Right ventricle myocardium superior (tissue), 1 donor: ENCODE data around the gene KCNK7. TPM values are rescaled to one million over a fixed set of nuclear protein-coding genes. Genes with fewer than 3 reads are reported as not detected.
"Not testable (repeated sequence)": the region's sequence is repeated elsewhere in the genome, so short reads cannot be mapped to it uniquely, and the experiment has no call there.

Source experiments
- ATAC-seq: fragments of 200-7000 bp; cut with Tn5 transposase; one replicate; pipeline ENCODE4 v1.9.1; 2020; ENCODE audit warnings: mild to moderate bottlenecking; ENCODE audit not compliant: poor library complexity
- DNase-seq: peaks from one replicate; pipeline ENCODE4 v3.0.0-alpha.2; 2020
- intact Hi-C: fragments of 100-400 bp; cut with DNase I; formaldehyde crosslinking; loops from one replicate; pipeline ENCODE4 v1.11.2; 2022
- total RNA-seq: library from RNA; stranded (reverse); fragmentation: NEBNext Ultra II Directional; extraction: Animal tissue kit (Norgen Biotek cat#: 25700); gene quantifications from one replicate; pipeline ENCODE4 v1.2.1, GENCODE V29; 2021
- donor health status: DM: no; HTN: yes; CAD: no; lungs with severe emphysema.

Gene KCNK7
- total RNA-seq, 1 donor from 2014 or later, result 0.81 TPM

GRCh38 chr11:65569164-65569972, 26.2 kb downstream of the KCNK7 start:
- DNase-seq (no peak), ATAC-seq (peak; percentile 25)
- intact Hi-C loops, result no loop called here

GRCh38 chr11:65565624-65566453, 29.8 kb downstream of the KCNK7 start:
- DNase-seq, result no peak
- intact Hi-C loops, result no loop called here
- no peak for ATAC-seq

- DNase-seq, ATAC-seq, intact Hi-C loops: not testable (repeated sequence)
Observed at GRCh38 chr11:65564879-65565559, 30.6 kb downstream of the KCNK7 start.

GRCh38 chr11:65563601-65564000, 32.0 kb downstream of the KCNK7 start:
- DNase-seq (no peak), ATAC-seq (no peak)
- intact Hi-C loops, result no loop called here

GRCh38 chr11:65562788-65563187, 32.8 kb downstream of the KCNK7 start:
- no peak for DNase-seq
- intact Hi-C loops, result no loop called here
- no peak for ATAC-seq

GRCh38 chr11:65562020-65562419, 33.6 kb downstream of the KCNK7 start:
- DNase-seq (no peak), ATAC-seq (no peak)
- intact Hi-C loops, result no loop called here

- ATAC-seq (no peak), DNase-seq (peak; percentile 76)
- intact Hi-C loops, result no loop called here
Observed at GRCh38 chr11:65560555-65561418, 34.8 kb downstream of the KCNK7 start.

GRCh38 chr11:65559951-65560537, 35.6 kb downstream of the KCNK7 start:
- intact Hi-C loops, result no loop called here
- DNase-seq (no peak), ATAC-seq (peak; percentile 40)

- DNase-seq (no peak), ATAC-seq (no peak)
- intact Hi-C loops, result no loop called here
Observed at GRCh38 chr11:65559535-65559934, 36.1 kb downstream of the KCNK7 start.

GRCh38 chr11:65558930-65559509, 36.6 kb downstream of the KCNK7 start:
- intact Hi-C loops, result no loop called here
- ATAC-seq, result peak; percentile 76
- peak; percentile 88 for DNase-seq

- DNase-seq (peak; percentile 91), ATAC-seq (peak; percentile 90)
- intact Hi-C loops, result no loop called here
Observed at GRCh38 chr11:65558002-65558929, 37.3 kb downstream of the KCNK7 start, which contains the start of gene LTBP3. Gene LTBP3, minus strand, starts transcription at chr11:65558359. Its CDS starts 400 bp downstream, at chr11:65557959.

GRCh38 chr11:65557280-65558001, 38.2 kb downstream of the KCNK7 start:
- DNase-seq, result no peak
- intact Hi-C loops, result no loop called here
- ATAC-seq, result no peak

GRCh38 chr11:65556470-65557279, 38.9 kb downstream of the KCNK7 start:
- ATAC-seq, result no peak
- DNase-seq, result no peak
- intact Hi-C loops, result no loop called here

- intact Hi-C loops, result no loop called here
- DNase-seq, result peak; percentile 73
- no peak for ATAC-seq
Observed at GRCh38 chr11:65555693-65556231, 39.8 kb downstream of the KCNK7 start.

- ATAC-seq (no peak), DNase-seq (no peak)
- intact Hi-C loops, result no loop called here
Observed at GRCh38 chr11:65554842-65555430, 40.7 kb downstream of the KCNK7 start.
